NT2/D1 (cell line): ENCODE measurements around the gene MYO1D.

Experiments
- SUZ12 ChIP-seq: IDR thresholded peaks from 2 replicates; pipeline ENCODE4 v1.6.1; 2011; ENCODE audit not compliant: insufficient read length, insufficient read depth; ENCODE audit errors: extremely low read depth
- ZNF274 ChIP-seq: IDR thresholded peaks from 2 replicates; pipeline ENCODE4 v1.6.1; 2011; ENCODE audit warnings: mild to moderate bottlenecking, low read depth, low read length

DNA sequence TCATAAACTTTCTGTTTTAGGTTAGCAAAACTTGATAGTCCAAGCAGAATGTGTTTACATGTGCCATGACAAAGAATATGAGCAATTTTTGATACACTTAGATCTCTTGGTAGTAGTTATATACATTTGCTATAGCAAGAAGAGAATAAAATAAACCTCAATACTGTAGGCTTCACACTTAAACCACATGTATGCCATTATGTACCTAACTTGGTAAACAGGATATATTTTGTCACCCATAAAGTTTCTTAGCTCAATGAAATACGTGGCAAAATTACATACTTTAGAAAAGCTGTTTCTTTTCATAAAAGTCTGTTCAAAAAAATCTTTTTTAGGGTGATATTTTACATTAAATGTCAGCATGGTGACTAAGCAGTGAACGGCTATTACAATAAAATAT, 184.7 kb downstream of the MYO1D start:
- no peak for TF ChIP-seq SUZ12
- no peak for TF ChIP-seq ZNF274
